GM12874 (cell line): Measurements from ENCODE around the gene H19.

Experiments
- CTCF ChIP-seq: IDR thresholded peaks from 2 replicates; pipeline ENCODE4 v1.5.1; 2011; ENCODE audit warnings: low read depth, mild to moderate bottlenecking, control low read depth, low read length, moderate library complexity; ENCODE audit not compliant: insufficient read depth

The H19 gene

GRCh38 chr11:1963864-1964263 lies 33.8 kb downstream of the H19 start:
- TF ChIP-seq CTCF = no peak

- TF ChIP-seq CTCF = no peak
Measured at GRCh38 chr11:1959786-1960185, 37.9 kb downstream of the H19 start.

GRCh38 chr11:1958367-1958766 lies 39.3 kb downstream of the H19 start:
- TF ChIP-seq CTCF = no peak

GRCh38 chr11:1953489-1954266 lies 44.0 kb downstream of the H19 start:
- TF ChIP-seq CTCF = no peak

GRCh38 chr11:1952806-1953482 lies 44.7 kb downstream of the H19 start:
- no peak for TF ChIP-seq CTCF

- TF ChIP-seq CTCF = no peak
Measured at GRCh38 chr11:1949922-1950321, 47.7 kb downstream of the H19 start.

GRCh38 chr11:1949302-1949701 lies 48.3 kb downstream of the H19 start:
- no peak for TF ChIP-seq CTCF
